ENCODE measurements around the gene DRAXIN. TPM values are rescaled to one million over a fixed set of nuclear protein-coding genes. Genes with fewer than 3 reads are reported as not detected.

Gene DRAXIN
- total and polyA plus RNA-seq, 2 donors (not counting 3 experiments of a cell fraction or from before 2014, with no cell fraction given), result 0.44 to 3.2 TPM

GRCh38 chr1:11650331-11650991 lies 41.0 kb upstream of the DRAXIN start:
- TF ChIP-seq POLR2AphosphoS5 (IDR thresholded peaks at IDR 0.05; ENCODE audit: insufficient read depth, low read depth, low read length) (peak; percentile 48), MAX (IDR thresholded peaks at IDR 0.05; ENCODE audit: insufficient read depth, insufficient read length) (peak; percentile 17), EZH2 (IDR thresholded peaks at IDR 0.05; ENCODE audit: borderline replicate concordance, low read depth, low read length, severe bottlenecking) (no peak), JUN (IDR thresholded peaks at IDR 0.05; ENCODE audit: borderline replicate concordance, insufficient read depth, insufficient read length, low read depth) (no peak), POLR2A (IDR thresholded peaks at IDR 0.05; ENCODE audit: low read depth, low read length) (no peak), CTCF (IDR thresholded peaks at IDR 0.05; ENCODE audit: extremely low read depth in 1 of 2, insufficient read depth in 1 of 2, low read depth in 1 of 2, low read length in 2 of 2) (peak; percentile 80 to 94)
- Histone ChIP-seq H3K4me1 (ENCODE audit: control insufficient read depth, extremely low read depth, insufficient read depth, low read length) (peaks cover 3% of the 10 kb centered on the region), H3K79me2 (ENCODE audit: control insufficient read depth, insufficient read depth, low read length) (no peaks in the 10 kb centered on the region), H3K9me1 (replicated peaks; ENCODE audit: control insufficient read depth, extremely low read depth, insufficient read depth, low read length) (no peaks in the 10 kb centered on the region), H3K4me2 (ENCODE audit: insufficient read depth, low read length) (peak overlapping the region; percentile 36), H3K4me3 (replicated peaks in 1 of 3; ENCODE audit: insufficient read depth in 1 of 3, low read depth in 1 of 3, low read length in 3 of 3) (no peak overlapping the region), H2AFZ (ENCODE audit: low read depth, low read length) (peak overlapping the region; percentile 66), H3K9me3 (replicated peaks; ENCODE audit: control insufficient read depth, insufficient read depth, low read length) (no peaks in the 10 kb centered on the region), H3K36me3 (ENCODE audit: control insufficient read depth in 2 of 2, extremely low read depth in 1 of 2, insufficient read depth in 2 of 2, low read length in 2 of 2) (no peaks in the 10 kb centered on the region), H3K27ac (ENCODE audit: insufficient read depth, low read depth, low read length) (no peak overlapping the region), H4K20me1 (replicated peaks; ENCODE audit: control insufficient read depth, extremely low read depth, insufficient read depth, low read length) (no peaks in the 10 kb centered on the region), H3K9ac (replicated peaks; ENCODE audit: extremely low read depth, insufficient read depth, low read length) (no peak overlapping the region), H3K27me3 (ENCODE audit: control insufficient read depth in 2 of 2, insufficient read depth in 2 of 2, low read length in 2 of 2) (no peaks in the 10 kb centered on the region)
- FAIRE-seq (peak; percentile 77), DNase-seq (ENCODE audit: low read depth, low spot score) (peak; percentile 77)
- ChIA-PET CTCF (interaction anchor here (0.7 to 12.8 kb wide), 29 partner anchors 11 to 613 kb away, joined by 3 to 373 read pairs (median 5); partner anchors contain the start of genes AGTRAP, CLCN6, FBXO6 and MTHFR), POLR2A (interaction anchor here (0.5 to 0.7 kb wide), 3 partner anchors 13 to 93 kb away, joined by 3 to 4 read pairs (median 3); partner anchors contain the start of gene FBXO6)
- no TSS peak for BruUV-seq (replicated peaks)
- dilution Hi-C loops (cut with MboI; ENCODE audit: extremely low pct_ligation_motif_present, low sequenced_read_pairs) (no loop called here), intact Hi-C loops (cut with micrococcal nuclease) (loop anchor here (1.0 to 2.0 kb wide), 6 partner anchors 43 to 256 kb away; no protein-coding TSS in a partner anchor)
